GM12878 (cell line): Measurements from ENCODE around the gene FAM221A.
"Not testable (repeated sequence)": the region's sequence is repeated elsewhere in the genome, so short reads cannot be mapped to it uniquely, and the experiment has no call there.

Experiments used
- CTCF ChIP-seq, 3 experiments: IDR thresholded peaks in 2 of 3; conservative IDR thresholded peaks in 1 of 3; 2 replicates each; pipeline ENCODE4 v1.5.1; 2011; ENCODE audit warnings: low read depth in 3 of 3, low read length in 3 of 3, mild to moderate bottlenecking in 3 of 3, control low read depth in 2 of 3, moderate library complexity in 2 of 3, inconsistent platforms in 1 of 3, mixed read lengths in 1 of 3; ENCODE audit not compliant: control insufficient read depth in 2 of 3, insufficient read depth in 1 of 3; ENCODE audit errors: extremely low read depth in 1 of 3
- E2F4 ChIP-seq: IDR thresholded peaks from 2 replicates; pipeline ENCODE4 v1.6.1; 2012; ENCODE audit warnings: low read depth, low read length, improper control_type of control experiment
- EZH2 ChIP-seq: IDR thresholded peaks from 2 replicates; pipeline ENCODE4 v1.6.1; 2012; ENCODE audit warnings: low read depth, mild to moderate bottlenecking, control low read depth, inconsistent platforms, low read length, borderline replicate concordance; ENCODE audit not compliant: control insufficient read depth
- TF ChIP-seq, protein P1 (sequence below): fragments of 450-650 bp; conservative IDR thresholded peaks from 2 replicates; pipeline ENCODE4 v1.6.1; 2017; ENCODE audit warnings: mild to moderate bottlenecking, moderate library complexity

- TF ChIP-seq EZH2; CTCF (IDR thresholded peaks at IDR 0.05 in 2 of 3, conservative IDR thresholded peaks at IDR 0.05 in 1 of 3; ENCODE audit: control insufficient read depth in 2 of 3, extremely low read depth in 1 of 3, insufficient read depth in 1 of 3, low read depth in 3 of 3, low read length in 3 of 3); E2F4: not testable (repeated sequence)
- TF ChIP-seq, protein P1, sequence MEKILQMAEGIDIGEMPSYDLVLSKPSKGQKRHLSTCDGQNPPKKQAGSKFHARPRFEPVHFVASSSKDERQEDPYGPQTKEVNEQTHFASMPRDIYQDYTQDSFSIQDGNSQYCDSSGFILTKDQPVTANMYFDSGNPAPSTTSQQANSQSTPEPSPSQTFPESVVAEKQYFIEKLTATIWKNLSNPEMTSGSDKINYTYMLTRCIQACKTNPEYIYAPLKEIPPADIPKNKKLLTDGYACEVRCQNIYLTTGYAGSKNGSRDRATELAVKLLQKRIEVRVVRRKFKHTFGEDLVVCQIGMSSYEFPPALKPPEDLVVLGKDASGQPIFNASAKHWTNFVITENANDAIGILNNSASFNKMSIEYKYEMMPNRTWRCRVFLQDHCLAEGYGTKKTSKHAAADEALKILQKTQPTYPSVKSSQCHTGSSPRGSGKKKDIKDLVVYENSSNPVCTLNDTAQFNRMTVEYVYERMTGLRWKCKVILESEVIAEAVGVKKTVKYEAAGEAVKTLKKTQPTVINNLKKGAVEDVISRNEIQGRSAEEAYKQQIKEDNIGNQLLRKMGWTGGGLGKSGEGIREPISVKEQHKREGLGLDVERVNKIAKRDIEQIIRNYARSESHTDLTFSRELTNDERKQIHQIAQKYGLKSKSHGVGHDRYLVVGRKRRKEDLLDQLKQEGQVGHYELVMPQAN: not testable (repeated sequence)
These were observed 42.7 kb downstream of the FAM221A start for GRCh38 chr7:23722587-23723216.
